ENCODE data around the gene ARAP1.
A peak's percentile ranks its signal among the peaks of the same experiment; 100 is the strongest.

The ARAP1 gene

GRCh38 chr11:72741849-72742512, 10.2 kb downstream of the ARAP1 start:
- no peak for DNase-seq

DNA sequence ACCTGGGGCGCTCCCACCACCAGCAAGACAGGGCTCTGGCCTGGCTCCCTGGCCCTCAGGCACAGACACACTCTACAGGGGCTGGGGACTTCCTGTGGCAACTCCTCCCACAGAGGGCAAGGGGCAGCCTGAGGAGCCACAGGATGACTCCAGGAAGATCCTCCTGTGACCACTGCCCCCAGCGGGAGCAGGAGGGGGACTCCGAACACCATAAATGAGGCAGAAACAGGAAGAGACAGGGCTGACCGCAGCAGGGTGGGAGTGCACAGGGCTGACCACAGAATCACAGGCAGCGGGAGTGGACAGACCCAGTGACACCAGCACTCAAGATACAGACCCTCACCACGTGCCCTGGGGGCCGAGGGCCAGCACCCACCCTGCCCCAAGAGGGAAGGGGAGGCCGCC, 10.8 kb downstream of the ARAP1 start:
- no peak for DNase-seq

DNA sequence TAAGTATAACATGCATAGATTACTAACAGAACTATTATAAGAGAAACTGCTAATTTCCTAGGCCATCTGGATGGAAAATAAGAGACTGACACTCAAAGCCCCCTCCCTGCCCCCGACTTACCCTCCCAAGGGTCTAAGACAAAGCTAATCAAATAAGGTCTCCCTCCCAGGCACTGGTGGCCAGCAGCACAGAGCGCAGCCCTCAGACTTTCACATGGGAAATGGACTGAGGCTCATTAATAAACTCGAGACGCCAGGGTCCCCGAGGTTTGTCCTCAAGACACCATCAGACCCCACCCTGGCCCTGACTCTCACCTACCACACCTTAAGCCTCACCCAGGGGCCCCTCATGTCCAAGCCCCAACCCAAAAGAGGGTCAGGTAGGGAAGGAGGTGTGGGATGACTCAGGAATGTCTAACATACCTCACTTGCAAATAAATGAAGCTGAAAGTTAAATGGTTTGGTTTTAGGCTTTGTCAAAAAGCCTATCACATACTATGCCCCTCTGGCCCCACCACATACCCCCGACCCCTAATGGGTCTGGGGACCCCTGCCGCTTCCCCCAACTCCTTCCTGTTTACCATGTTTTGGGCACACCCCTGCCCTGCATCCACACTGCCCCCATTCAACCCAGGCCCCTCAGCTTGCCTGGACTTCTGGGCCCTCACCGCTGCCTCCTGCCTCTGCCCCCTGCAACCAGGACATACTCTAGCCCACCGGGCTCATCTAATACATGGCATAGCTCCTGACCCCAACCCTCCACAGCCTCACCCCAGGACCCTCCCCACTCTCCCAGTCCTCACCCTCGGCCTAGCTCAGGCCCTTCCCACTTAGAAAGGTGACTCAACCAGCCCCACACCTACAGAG, 11.4 kb downstream of the ARAP1 start:
- DNase-seq = no peak

DNA sequence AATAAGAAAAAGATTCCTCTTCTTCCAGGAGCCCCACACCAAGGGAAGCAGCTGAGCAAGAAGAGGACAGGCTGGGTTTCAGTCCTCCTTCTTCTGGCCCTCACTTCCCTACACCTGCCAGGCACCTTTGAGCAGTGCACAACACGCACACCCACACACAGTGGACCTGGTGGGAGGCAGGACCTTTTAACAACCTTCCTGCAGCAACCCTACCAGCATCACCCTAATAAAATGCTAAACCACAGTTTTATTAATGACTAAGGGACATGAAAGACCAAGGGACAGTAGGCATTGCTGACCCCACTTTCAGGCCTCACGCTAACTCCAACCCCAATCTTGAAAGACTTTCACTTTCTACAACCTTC, 12.2 kb downstream of the ARAP1 start:
- DNase-seq = no peak

DNA sequence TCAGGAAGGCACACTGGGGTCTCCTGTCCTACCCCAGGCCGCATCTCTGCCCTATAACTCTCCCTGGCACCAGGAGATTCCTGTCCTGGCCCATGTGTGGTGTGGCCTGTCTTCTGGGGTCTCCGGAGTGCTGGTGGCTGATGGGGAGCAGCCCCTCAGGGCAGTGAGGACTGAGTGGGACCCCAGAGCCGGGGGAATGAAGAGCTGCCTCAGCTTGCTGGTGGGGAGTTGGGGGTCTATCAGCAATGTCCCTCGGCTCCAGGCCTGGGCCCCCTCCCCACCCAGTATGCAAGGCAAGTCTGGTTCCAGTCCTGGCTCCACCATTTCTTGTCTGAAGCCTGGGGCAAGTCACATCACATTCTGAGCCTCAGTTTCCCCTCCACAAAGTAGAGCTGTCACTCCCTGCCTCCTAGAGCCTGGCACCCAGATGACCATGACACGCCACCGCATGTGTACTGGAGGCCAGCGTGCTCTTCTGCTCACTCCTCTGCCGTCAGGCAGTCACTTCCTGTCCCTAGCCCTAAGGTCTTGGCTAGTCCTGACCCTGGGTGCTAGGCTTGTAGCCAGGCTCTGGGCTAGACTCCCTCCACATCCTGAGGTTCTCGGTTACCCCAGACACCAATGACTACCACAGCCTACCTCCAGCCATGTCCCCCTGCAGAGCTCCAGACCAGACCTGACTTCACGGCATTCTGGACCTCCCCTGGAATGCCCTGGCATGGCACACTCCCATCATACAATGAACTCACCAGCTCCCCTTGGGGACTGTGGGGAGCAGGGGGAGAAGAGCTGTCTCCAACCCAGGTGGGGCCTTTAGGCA, 12.8 kb downstream of the ARAP1 start:
- no peak for DNase-seq

DNA sequence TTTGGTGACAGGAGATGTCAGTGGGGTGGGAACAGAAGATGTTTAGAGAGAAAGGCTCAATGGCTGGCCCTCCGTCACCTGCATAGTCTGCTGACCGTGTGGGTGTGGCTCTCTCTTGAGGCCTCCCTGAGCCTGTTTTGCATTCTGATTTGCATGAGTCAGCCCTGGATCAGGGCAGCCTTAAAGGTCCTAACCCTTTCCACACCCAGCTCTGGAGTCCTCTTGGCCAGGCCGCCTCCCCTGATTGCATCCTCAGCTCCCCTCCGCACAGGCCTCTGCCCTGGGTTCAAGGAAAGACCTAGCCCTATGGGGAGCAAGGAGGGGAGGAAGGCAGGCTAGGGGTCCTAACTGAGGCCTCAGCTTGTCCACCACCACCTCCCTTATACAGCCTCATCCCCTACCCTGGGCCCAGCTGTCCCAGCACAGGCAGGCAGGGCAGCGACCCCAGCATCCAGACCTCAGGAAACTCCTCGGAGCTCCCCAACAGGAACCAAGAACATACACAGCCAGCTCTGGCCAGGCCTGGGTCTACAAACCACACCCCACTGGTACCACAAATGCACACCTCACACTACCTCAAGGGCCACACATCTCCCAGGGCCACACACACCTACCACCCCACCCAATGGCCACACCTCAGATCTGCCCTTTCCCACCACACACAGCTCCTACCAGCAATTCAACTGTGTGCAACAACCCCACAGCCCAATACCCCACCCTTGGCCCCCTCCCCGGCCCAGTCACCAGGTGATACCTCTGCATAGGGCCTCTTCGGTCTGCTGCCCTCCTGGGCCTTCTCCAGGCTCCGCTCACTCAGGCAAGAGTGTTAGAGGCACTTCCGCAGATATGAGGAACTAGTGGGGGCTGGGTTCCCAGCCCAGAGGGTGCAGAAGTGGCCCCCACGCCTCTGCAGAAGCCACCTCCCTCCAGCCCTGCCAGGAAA, 13.7 kb downstream of the ARAP1 start:
- peak; percentile 17 to 26 for DNase-seq

- no peak for DNase-seq
Measured at GRCh38 chr11:72737336-72737735, 14.9 kb downstream of the ARAP1 start.

DNA sequence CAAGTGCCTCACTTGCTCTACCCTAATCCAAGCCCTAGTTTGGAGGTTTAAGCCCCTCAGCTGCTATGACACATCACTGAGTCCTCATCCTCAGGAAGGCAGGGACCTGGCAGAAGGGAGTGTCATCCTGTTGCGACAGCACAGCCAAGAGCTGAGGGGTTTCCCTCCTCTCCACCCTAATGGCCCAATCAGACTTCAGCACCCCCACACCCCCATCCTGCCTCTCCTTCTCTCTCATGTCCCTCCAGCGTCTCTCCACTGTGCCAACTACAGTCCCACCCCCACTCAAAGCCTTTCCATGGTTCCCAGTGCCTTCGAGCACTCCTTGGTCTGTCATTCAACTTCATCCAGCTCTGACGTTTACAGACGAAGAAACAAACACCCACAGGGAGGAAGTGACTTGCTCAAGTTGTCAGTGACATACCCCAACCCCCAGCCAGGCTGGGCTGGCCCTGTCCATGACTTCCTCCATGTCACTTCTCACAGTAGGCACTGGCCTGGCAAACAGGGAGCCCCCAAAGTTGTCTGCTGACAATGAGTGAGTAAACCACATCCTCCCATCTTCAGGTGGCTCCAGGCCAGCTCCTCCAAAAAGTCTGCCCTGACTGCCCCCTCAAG, 15.6 kb downstream of the ARAP1 start:
- DNase-seq = peak; percentile 83 to 88

- DNase-seq = peak in 1 of 2 experiments; percentile 38
Measured at GRCh38 chr11:72735495-72736027, 16.6 kb downstream of the ARAP1 start.

DNA sequence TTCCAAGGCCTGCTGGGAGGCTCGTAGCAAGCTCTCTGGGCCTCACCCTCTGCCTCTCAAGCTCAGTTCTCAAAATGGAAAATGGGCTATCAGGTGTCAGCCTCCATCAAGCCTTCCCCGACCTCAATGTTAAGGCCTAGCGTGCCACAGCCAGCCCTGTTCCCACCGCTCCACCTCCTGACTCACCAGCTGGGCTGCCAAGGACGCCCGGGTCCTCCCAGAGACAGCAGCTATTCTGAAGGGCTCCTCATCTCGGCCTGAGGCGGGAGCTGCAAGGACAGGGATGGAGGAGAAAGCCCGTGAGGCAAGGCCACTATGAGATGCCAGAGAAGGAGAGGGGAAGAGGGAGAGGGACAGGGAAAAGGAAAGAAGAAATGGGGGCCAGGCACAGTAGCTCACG, 19.9 kb downstream of the ARAP1 start:
- no peak for DNase-seq

- DNase-seq = no peak
Measured at GRCh38 chr11:72730737-72731136, 21.5 kb downstream of the ARAP1 start.

DNA sequence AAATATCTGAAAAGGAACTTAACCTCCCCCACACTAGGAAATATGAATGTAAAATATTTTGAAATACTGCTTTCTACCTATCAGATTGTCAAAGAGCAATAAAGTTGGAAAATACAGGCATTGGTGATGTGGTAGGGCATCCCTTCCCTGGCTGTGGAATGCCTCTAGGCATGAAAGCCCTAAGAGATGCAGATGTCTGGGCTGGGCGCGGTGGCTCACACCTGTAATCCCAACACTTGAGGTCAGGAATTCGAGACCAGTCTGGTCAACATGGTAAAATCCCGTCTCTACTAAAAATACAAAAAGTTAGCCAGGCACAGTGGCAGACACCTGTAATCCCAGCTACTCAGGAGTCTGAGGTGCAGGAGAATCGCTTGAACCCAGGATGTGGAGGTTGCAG, 22.0 kb downstream of the ARAP1 start:
- no peak for DNase-seq

- DNase-seq = no peak
Measured at GRCh38 chr11:72727521-72727920, 24.7 kb downstream of the ARAP1 start.

GRCh38 chr11:72726266-72727220, 25.7 kb downstream of the ARAP1 start:
- DNase-seq = no peak

DNA sequence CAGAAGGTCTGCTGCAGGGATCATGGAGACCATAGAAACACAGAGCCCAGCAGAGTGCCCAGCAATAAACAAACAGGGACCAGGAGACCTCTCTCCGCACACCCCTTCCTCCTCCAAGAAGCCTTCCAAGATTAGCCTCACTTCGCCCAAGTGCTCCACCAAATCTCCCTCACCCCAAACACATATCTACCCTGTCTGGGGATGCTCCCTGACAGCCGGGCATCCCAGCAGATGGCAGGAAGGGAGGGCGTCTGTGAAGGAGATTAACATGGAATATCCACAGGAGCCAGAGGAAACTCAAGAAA, 26.5 kb downstream of the ARAP1 start:
- DNase-seq = no peak

DNA sequence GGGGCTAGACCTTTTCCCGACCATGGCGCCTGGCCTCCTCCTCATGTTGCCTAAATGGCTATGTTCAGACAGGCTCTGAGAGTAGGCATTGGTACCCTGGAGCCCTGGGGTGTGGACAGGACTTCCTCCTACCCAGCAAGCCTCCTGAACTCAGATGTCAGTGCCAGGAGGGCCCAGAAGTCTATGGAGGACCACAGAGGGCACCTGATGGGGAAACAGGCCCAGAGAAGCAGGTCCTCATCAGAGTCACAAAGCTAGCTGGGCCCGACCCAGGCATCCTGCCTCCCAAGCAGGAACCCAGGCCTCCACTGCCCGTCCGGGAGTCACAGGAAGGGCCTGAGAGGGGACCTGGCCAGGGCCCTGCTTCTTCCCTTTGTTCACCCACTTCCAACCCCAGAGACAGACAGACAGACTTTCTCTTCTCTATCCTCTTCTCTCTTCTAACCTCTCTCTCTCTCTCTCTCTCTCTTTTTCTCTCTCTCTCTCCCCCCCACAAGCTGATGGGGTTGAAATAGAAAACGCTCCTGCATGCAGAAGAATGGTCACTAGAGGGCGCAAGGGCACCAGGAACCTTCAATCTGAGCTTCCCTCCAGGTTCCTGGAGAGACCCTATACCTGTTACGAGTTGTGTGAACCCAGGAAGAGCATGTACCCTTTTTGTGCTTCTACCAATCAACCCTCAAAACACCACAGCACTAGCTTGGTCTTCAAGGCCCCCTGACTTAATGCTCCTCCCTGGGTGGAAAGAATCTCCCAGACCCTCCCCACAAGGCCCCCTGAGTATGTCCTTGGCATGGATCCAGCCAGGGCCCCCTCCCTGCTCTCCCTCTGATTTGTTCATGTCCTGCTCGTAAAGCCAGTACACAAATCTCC, 27.1 kb downstream of the ARAP1 start:
- peak; percentile 57 to 85 for DNase-seq

DNA sequence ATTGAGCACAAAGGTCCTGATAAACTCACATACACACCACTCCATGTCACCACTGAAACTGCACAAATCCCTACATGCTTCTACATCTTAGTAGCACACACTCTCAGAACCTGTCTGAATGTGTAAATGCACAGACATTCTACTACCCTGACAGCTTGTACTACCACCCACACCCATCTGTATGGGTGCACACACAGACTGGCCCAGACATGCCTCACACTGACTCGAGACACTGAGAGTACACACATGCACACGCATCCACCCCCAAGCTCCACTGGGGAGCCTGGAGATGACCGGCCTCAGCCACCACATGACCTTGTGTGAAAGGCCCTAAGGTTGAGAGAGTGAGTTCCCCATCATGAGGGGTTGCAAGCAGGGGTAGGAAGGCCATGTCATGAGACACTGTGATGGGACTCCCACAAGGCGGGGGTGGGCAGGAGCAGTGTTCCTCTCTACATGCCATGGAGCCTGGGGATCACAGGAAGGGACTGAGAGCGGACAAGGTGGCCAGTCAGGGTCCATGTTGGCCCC, 28.1 kb downstream of the ARAP1 start:
- no peak for DNase-seq

- DNase-seq = no peak
Measured at GRCh38 chr11:72723508-72723907, 28.7 kb downstream of the ARAP1 start.

DNA sequence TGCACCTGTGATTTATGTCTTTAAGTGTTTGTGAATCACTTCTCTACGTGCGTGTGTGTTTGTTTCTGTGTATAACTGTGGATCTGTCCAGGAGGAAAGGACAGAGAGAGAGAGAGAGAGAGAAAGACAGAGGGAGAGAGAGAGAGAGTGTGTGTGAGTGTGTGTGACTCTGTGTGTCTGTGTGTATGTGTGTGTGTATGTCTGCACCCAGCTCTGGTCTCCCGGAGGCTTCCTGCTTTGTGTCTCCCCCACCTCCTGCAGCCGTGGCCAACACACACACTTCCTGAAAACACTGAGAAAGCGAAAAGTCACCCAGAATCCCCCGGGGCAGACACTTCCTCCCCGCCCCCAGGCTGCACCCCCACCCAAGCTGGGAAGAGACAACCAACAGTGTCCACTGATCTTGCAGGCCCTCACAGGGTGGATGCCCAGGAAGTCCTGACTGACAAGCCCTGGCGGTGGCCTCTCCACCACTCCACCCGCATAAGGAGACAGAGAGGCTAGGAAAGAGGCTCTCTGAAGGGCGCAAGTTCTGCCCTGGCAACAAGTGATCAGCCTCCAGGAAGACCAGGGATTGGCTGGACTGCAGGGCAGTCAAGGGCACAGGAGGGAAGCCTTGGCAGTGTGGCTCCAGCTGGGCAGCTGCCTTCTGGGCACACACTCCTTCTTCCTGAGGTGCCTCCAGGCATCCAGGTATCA, 30.0 kb downstream of the ARAP1 start:
- DNase-seq = peak; percentile 60 to 95

Data from SW 1271 (cell line).